K562 (cell line): ENCODE results near the gene RTL10. TPM values are rescaled to one million over a fixed set of nuclear protein-coding genes. Genes with fewer than 3 reads are reported as not detected.

ENCODE experiments used
- BCL6 ChIP-seq: fragments of 250-450 bp; sonication (Bioruptor Pico); IDR thresholded peaks from 2 replicates; pipeline ENCODE4 v1.4.0; 2020
- BCOR ChIP-seq: fragments of 450-650 bp; IDR thresholded peaks from 2 replicates; pipeline ENCODE4 v1.6.1; 2016
- MAZ ChIP-seq, 2 experiments: fragments of 450-650 bp in 1 of 2; sonication (generic) in 1 of 2; formaldehyde crosslinking; IDR thresholded peaks in 1 of 2; conservative IDR thresholded peaks in 1 of 2; 2 replicates each; pipeline versions ENCODE4 v1.4.0 to v1.5.0; 2020; ENCODE audit warnings: mild to moderate bottlenecking in 1 of 2, missing genetic modification reagents in 1 of 2
- POU5F1 ChIP-seq: fragments of 150-350 bp; IDR thresholded peaks from 2 replicates; pipeline ENCODE4 v1.6.1; 2014; ENCODE audit warnings: borderline replicate concordance, low read length, low read depth, mild to moderate bottlenecking; ENCODE audit not compliant: partially characterized antibody
- PPARD ChIP-seq: fragments of 250-450 bp; sonication (Bioruptor Pico); IDR thresholded peaks from 2 replicates; pipeline ENCODE4 v1.8.0; 2022; ENCODE audit warnings: inconsistent platforms, mild to moderate bottlenecking, moderate library complexity
- PURB ChIP-seq: sonication (generic); formaldehyde crosslinking; IDR thresholded peaks from 2 replicates; pipeline ENCODE4 v1.9.0; 2021; ENCODE audit warnings: low read depth, mild to moderate bottlenecking, missing genetic modification reagents
- RREB1 ChIP-seq: fragments of 250-450 bp; sonication (Bioruptor Pico); IDR thresholded peaks from 2 replicates; pipeline ENCODE4 v1.4.0; 2020
- RUNX1 ChIP-seq: sonication (generic); IDR thresholded peaks from 2 replicates; pipeline ENCODE4 v1.6.1; 2016; ENCODE audit warnings: antibody characterized with exemption, low read depth
- THRAP3 ChIP-seq: fragments of 450-650 bp; IDR thresholded peaks from 2 replicates; pipeline ENCODE4 v1.6.1; 2016; ENCODE audit warnings: mild to moderate bottlenecking, inconsistent platforms, borderline replicate concordance
- ZFP36 ChIP-seq: fragments of 150-350 bp; IDR thresholded peaks from 2 replicates; pipeline ENCODE4 v1.6.1; 2018; ENCODE audit warnings: low read length, low read depth; ENCODE audit not compliant: partially characterized antibody
- ZNF224 ChIP-seq: sonication (generic); formaldehyde crosslinking; IDR thresholded peaks from 2 replicates; pipeline ENCODE4 v1.8.0; 2022; ENCODE audit warnings: mild to moderate bottlenecking, missing genetic modification reagents
- ZNF324 ChIP-seq: fragments of 250-450 bp; sonication (Bioruptor Pico); IDR thresholded peaks from 2 replicates; pipeline ENCODE4 v1.4.0; 2020; ENCODE audit warnings: mild to moderate bottlenecking
- ZNF696 ChIP-seq: fragments of 250-450 bp; sonication (Bioruptor Pico); conservative IDR thresholded peaks from 2 replicates; pipeline ENCODE4 v1.4.0; 2020; ENCODE audit warnings: mild to moderate bottlenecking, moderate library complexity
- ZNF764 ChIP-seq: fragments of 250-450 bp; sonication (Bioruptor Pico); IDR thresholded peaks from 2 replicates; pipeline ENCODE4 v1.4.0; 2020; ENCODE audit warnings: low read depth, mild to moderate bottlenecking, moderate library complexity
- ZNF778 ChIP-seq: fragments of 450-650 bp; formaldehyde crosslinking; IDR thresholded peaks from 2 replicates; pipeline ENCODE4 v1.4.0; 2020; ENCODE audit warnings: mild to moderate bottlenecking, moderate library complexity
- polyA plus RNA-seq, 8 experiments: library from polyadenylated mRNA; depleted of rRNA in 4 of 8; stranded (reverse) in 5 of 8; unstranded in 3 of 8; fragments of >200 nt; fragmentation: Nextera tagmentation in 2 of 8; fragmentation: Illumina TruSeq in 1 of 8; extraction: Ambion mirVana in 2 of 8; extraction: Trizol in 1 of 8; gene quantifications; 2 replicates each; pipeline versions ENCODE4 v1.2.1 to v1.2.3, GENCODE V29; 2011 to 2014; ENCODE audit warnings: inconsistent platforms in 1 of 8, missing spikeins in 1 of 8
- total RNA-seq, 7 experiments: library from RNA; depleted of rRNA in 6 of 7; stranded (reverse); fragments of >200 nt in 6 of 7; fragmentation: Illumina TruSeq in 2 of 7; extraction: Trizol in 2 of 7; gene quantifications; 2 replicates each; pipeline versions ENCODE4 v1.2.1 to v1.2.3, GENCODE V29; 2011 to 2021; ENCODE audit warnings: low replicate concordance in 1 of 7
- TF ChIP-seq, protein P1 (sequence below): IDR thresholded peaks from 2 replicates; pipeline ENCODE4 v1.6.1; 2014; ENCODE audit warnings: antibody characterized with exemption
- TF ChIP-seq, protein P2 (sequence below), 2 experiments: fragments of 250-450 bp in 1 of 2; fragments of 450-650 bp in 1 of 2; sonication (Bioruptor Pico) in 1 of 2; IDR thresholded peaks; 2 replicates each; pipeline versions ENCODE4 v1.6.1 to v1.8.0; 2016 to 2021; ENCODE audit warnings: mild to moderate bottlenecking in 2 of 2, moderate library complexity in 2 of 2, missing compliant biosample characterization in 1 of 2, missing genetic modification characterization in 1 of 2
- TF ChIP-seq, protein P3 (sequence below): fragments of 450-650 bp; IDR thresholded peaks from 2 replicates; pipeline ENCODE4 v1.6.1; 2018; ENCODE audit warnings: mild to moderate bottlenecking, low read depth; ENCODE audit not compliant: partially characterized antibody

Gene RTL10
- total and polyA plus RNA-seq, 9 of the 15 experiments (the other 6 are each of a cell fraction or from before 2014, with no cell fraction given), result 19.8 to 75.5 (median 32.5) TPM

DNA sequence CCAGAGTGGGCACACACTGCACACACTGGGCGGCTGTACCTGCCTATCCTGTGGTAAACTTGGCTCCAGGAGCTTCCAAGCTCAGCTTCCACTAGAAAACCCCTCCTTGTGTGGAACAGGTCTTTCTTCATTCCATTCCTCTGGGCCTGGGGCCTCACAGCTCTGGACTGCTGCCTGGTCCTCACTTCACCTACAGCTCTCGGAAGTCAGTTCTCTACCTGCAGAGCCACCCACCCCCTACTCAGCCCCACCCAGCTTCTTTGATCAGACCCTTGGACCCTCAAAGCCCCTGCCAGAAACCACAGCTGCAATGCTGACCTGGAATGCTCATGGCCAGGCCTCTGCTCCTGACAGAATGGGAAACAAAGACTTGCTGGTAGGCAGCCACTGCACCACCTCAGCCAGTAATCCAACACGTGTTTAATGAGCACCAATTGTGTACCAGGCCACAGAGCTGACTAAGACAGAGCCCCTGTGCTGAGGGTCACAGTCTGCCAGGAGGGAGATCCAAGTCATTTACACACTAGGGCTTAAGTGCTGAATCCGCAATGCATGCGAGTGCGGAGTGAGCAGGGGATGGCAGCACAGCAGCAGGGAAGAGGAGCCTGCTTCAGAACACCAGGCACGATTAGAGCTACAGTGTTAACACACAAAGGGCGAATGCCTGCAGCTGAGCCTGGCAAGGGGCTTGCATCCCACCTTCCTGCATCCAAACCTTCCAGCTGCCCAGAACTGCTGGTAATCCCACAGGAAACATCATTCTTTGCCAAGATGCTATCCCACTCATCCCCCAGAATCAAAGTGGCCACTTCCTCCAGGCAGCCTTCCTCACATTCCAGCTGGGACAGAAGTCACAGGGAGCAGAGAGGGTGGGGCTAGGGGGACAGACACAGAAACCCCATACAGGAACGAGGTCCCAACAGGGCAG is 4.6 kb downstream of the RTL10 start (continued):
- no peak for TF ChIP-seq POU5F1
- TF ChIP-seq MAZ (CRISPR knock-in tag; conservative IDR thresholded peaks at IDR 0.05 in 1 of 2, IDR thresholded peaks at IDR 0.05 in 1 of 2), result 0 out of 4 replicates have a peak, but pooled peaks of 1 of the 2 experiments have one; percentile 23
- no peak for TF ChIP-seq THRAP3
- no peak for TF ChIP-seq ZNF764 (CRISPR knock-in tag)
- no peak for TF ChIP-seq ZNF324 (CRISPR knock-in tag)
- 0 out of 2 replicates have a peak, but pooled peaks have one; percentile 46 for TF ChIP-seq PPARD (CRISPR knock-in tag)
- TF ChIP-seq ZNF778, result no peak
- no peak for TF ChIP-seq BCL6 (CRISPR knock-in tag)
- TF ChIP-seq BCOR, result no peak
- TF ChIP-seq, protein P1, sequence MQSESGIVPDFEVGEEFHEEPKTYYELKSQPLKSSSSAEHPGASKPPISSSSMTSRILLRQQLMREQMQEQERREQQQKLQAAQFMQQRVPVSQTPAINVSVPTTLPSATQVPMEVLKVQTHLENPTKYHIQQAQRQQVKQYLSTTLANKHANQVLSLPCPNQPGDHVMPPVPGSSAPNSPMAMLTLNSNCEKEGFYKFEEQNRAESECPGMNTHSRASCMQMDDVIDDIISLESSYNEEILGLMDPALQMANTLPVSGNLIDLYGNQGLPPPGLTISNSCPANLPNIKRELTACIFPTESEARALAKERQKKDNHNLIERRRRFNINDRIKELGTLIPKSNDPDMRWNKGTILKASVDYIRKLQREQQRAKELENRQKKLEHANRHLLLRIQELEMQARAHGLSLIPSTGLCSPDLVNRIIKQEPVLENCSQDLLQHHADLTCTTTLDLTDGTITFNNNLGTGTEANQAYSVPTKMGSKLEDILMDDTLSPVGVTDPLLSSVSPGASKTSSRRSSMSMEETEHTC, result no peak
- TF ChIP-seq, protein P2, sequence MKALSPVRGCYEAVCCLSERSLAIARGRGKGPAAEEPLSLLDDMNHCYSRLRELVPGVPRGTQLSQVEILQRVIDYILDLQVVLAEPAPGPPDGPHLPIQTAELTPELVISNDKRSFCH (CRISPR knock-in tag; IDR thresholded peaks at IDR 0.05), result no peak
- TF ChIP-seq, protein P2 (tag; IDR thresholded peaks at IDR 0.05), result no peak
- peak; percentile 10; the same call in 1 of the 2 replicates for TF ChIP-seq RREB1 (CRISPR knock-in tag)
- TF ChIP-seq ZFP36, result peak; percentile 94
- no peak for TF ChIP-seq PURB (CRISPR knock-in tag)
- TF ChIP-seq RUNX1, result no peak
- no peak for TF ChIP-seq ZNF696
- no peak for TF ChIP-seq ZNF224 (CRISPR knock-in tag)
- TF ChIP-seq, protein P3, sequence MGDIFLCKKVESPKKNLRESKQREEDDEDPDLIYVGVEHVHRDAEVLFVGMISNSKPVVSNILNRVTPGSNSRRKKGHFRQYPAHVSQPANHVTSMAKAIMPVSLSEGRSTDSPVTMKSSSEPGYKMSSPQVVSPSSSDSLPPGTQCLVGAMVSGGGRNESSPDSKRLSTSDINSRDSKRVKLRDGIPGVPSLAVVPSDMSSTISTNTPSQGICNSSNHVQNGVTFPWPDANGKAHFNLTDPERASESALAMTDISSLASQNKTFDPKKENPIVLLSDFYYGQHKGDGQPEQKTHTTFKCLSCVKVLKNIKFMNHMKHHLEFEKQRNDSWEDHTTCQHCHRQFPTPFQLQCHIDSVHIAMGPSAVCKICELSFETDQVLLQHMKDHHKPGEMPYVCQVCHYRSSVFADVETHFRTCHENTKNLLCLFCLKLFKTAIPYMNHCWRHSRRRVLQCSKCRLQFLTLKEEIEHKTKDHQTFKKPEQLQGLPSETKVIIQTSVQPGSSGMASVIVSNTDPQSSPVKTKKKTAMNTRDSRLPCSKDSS, result no peak
